CD4-positive, alpha-beta T cell treated with Interleukin-4 for 4 hours (primary cell): ENCODE measurements around the gene CDK11A.
A peak's percentile ranks its signal among the peaks of the same experiment; 100 is the strongest.

Experiments used
- DNase-seq: peaks from one replicate; pipeline ENCODE4 v3.0.0-alpha.2; 2020

The CDK11A gene

DNA sequence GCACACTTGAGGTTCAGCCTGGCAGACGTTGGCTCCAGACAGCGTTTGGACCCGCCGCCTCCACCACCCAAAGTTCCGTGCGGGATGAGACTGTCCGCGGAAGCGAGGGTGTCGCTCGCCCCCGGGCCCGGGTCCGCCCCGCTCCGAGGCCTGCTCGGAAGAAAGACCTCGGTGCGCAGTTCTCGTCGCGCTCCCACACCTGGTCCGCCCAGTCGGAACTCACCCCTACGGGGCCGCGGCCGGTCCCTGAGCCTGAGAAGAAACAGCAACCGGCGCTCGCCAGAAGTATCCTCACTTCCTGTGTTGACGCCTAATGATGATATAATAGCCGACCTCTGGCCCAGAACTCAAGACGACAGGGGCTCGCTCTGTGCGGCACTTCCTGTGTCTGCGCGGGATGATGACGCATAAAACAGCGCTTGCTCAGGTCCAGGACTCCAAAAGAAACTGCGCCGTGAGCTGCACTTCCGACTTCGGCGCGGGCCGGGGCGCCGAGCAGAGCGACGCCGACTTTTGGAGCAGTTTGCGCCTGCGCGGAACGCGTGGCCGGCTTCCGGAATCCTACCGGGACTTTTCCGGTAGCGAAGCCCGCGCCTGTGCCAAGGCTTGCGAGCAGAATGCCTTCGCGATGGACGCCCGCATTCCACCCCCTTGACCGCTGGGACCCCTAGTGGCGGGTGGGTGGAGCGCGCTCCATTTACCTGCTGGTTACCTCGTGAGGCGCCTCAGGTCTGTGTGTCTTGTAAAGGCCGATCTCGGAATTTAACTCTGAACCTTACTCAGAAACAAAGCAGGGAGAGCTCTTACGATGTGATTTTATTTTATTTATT, at the start of gene CDK11A:
TSS of gene CDK11A (minus strand) at position 323 of the 830 bp plus-strand sequence. CDS start 1,539 bp downstream, outside the sequence.
- DNase-seq = peak; percentile 99

DNA sequence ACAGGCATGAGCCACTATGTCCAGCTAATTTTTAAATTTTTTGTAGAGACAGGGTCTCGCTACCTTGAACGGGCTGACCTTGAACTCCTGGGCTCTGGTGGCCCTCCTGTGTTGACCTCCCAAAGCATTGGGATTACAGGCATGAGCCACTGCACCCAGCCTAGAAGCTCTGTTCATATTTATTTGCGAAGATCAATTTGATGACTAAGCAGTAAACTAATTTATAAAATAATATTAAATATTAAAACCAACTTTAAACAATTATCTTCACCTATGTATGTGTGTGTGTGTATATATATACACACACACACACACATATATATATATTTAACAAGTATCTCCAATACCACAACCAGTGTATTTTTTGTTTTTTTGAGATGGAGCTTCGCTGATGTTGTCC, 49.7 kb upstream of the CDK11A start:
- DNase-seq = no peak

DNA sequence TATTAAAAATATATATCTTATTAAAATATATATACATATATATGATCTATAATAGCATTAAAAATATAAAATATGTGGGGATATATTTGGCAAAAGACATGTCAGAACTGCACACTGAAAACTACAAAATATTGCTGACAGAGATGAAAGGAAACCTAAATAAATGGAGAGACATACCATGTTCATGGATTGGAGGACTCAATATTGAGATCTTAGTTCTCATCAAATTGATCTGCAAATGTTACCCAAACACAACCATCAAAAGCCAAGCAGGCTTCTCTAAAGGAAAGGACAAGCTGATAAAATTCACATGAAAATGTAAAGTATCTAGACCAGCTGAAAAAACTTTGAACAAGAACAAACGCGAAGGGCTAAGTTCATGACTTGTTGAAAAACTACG, 46.9 kb upstream of the CDK11A start:
- DNase-seq = no peak

DNA sequence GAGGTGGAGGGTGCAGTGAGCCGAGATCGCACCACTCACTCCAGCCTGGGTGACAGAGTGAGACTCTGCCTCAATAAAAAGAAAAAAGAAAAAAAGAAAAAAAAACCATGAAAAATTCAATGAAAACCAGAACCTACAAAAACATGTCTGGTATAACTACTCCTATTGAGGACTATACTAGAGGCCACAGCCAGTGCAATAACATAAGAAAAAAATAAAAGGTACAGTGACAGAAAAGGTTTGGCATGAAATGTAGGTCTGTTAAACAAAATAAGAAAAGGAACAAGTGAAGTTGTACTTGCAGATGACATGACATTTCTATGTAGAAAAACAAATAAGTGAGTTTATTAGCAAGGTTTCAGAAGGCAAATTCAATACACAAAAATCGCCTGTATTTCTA, 45.9 kb upstream of the CDK11A start:
- DNase-seq = no peak

DNA sequence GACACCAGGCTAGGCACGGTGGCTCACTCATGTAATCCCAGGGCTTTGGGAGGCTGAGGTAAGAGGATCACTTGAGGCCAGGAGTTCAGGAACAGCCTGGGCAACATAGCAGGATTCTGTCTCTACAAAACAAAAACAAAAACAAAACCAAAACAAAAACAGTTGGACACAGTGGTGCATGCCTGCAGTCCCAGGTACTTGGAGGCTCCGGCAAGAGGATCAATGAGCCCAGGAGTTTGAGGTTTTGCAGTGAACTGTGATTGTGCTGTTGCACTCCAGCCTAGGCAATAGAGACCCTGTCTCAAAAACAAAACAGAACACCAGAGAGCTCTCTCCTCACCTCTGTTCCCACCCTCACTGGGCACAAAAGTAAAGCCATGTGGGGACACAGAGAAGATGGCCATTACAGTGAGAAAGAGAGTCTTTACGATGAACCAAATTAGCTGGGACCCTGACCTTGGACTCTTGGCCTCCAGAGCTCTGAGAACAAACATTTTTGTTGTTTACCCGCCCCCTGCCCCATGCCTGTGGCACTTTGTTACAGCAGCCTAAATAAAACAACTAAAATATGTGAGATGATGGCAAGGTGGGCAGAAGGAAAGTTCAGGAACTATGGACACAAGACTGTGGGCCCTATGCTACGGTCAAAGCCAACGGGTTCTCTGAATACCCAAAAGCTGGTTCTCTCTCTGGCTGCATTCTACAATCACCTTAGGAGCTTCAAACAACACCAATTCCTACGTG, 44.3 kb upstream of the CDK11A start:
- DNase-seq = no peak

DNA sequence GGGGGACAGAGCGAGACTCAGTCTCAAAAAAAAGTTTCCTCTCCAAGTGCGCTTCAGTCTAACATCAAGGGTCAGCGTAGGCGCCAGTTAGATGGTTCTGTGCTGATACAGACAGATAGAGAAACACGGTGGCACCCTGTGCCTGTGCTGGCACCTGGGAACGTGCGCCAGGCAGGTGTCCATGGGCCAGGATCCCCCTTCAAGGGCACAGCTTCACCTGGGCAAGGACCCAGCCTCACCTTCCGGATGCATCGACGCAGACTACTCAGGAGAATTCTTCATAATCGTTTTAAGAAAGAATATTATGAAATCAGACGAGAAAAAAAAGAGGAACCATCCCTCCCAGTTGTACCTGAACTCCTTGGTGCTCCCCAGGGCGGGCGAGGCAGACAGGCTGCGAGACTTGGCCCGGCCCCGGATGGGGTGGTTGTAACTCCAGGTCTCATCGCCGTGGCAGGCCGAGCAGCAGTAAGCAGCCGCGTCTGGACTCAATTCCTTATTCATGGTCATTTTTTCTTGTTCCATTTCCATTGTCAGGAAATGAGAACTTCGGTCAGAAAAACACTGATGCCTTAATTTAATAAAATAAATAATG, 40.8 kb upstream of the CDK11A start:
- no peak for DNase-seq

DNA sequence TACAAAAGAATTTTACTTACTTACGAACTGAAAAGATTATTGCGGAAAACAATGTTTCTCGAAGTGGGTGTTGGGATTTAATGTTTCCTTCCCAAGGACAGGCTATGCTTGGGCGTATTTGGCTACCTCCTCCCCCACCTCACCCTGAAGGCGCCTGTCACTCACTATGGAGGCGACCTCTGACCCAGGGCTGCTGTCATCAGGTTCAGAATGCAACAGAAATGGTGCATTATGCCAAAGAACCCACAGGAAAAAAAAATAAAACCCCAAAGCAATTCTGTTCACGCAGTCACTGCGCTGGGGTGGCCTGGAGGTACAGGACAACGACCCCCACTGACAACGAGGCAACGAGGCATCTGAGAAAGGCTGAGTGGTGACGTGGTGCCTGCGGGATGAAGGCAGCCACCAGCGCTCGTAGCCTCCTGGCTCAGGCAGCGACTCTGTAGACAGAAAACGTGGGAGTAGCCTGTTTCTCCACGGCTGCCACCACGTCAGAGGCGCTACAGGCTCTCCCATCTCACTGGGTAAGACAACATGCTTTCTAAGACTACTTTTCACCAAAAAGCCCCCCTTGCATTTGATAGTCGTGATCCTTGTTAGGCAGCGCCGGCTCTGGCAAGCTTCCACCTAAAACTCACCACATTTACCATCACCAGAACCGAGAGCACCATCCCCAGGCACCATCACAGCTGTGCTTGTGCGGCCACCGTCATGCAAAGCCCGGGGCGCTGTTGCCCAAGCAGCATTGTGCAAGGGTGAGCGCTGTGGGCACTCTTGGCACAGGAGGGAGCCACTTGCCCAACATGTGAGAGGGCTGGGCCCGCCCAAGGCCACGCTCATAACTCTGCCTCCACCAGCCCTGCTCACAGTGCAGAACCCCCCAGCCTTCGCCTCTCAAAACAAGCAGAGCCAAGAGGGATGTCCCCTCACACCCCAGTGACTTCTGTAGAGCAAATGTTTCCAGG, 39.8 kb upstream of the CDK11A start:
- DNase-seq = no peak

DNA sequence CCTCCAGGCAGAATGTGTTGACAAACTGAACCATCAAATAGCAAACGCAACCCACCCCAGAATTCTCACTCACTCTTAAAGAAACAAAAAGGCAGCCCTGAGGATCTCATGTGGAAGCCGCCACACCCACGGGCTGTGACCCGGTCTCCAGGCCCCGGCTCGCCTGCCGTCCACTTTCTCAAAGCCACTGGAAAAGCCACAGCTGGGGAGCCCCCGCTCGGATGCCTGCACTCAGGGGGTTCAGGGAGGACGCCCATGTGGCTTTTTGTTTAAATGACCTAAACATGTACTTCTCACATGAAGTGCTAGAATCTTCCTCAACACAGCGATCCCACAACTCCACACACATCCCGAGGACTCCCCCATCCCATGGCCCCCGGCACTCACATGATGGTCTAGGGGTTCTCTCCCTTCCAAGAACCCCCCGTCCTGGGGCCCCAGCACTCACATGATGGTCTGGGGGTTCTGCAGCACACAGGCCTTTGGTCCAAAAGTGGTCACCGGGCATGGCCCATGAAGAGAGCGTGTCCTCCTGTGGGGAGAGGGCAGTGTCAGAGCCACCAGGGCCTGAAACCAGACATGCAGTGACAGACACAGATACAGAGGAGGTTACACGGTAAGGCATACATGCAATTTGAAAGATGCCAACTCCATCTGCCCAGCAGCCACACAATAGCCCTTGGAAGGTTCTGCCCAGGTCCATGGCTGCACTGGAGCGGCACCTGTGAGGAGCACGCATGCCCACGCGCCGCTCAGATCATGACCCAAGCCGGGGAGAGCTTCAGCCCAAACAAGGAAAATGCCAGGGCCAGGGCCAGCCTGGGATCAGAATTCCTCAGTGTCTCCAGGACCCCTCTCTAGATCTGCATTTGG, 37.6 kb upstream of the CDK11A start:
- no peak for DNase-seq

DNA sequence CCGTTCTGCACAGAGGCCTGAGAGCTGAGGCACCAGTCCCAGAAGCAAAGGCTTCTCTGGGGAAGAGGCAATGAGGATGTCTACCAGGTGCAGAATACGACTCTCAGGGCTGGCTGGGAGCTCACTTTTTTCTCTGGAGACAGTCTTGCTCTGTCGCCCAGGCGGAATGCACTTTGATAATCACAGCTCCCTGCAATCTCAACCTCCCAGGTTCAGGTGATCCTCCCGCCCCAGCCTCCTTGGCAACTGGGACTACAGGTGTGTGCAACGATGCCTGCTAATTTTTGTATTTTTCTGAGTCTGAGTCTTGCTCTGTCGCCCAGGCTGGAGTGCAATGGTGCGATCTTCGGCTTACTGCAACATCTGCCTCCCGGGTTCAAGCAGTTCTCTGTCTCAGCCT, 36.6 kb upstream of the CDK11A start:
- DNase-seq = no peak

DNA sequence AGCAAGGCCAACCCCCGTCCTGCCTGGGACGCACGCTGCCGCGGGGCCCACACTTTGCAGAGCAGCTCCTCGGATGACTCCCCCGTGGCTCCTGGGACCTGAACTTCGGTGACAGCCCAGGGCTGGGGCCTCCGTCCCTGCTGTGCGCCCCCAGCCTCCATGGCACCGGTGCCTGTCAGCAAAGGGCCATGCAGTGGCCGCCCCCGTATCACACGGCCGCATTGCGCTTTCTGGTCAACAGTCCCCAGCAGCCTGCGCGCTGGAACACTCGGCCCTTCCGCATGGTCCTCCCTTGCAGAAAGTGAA, 36.1 kb upstream of the CDK11A start:
- no peak for DNase-seq

DNA sequence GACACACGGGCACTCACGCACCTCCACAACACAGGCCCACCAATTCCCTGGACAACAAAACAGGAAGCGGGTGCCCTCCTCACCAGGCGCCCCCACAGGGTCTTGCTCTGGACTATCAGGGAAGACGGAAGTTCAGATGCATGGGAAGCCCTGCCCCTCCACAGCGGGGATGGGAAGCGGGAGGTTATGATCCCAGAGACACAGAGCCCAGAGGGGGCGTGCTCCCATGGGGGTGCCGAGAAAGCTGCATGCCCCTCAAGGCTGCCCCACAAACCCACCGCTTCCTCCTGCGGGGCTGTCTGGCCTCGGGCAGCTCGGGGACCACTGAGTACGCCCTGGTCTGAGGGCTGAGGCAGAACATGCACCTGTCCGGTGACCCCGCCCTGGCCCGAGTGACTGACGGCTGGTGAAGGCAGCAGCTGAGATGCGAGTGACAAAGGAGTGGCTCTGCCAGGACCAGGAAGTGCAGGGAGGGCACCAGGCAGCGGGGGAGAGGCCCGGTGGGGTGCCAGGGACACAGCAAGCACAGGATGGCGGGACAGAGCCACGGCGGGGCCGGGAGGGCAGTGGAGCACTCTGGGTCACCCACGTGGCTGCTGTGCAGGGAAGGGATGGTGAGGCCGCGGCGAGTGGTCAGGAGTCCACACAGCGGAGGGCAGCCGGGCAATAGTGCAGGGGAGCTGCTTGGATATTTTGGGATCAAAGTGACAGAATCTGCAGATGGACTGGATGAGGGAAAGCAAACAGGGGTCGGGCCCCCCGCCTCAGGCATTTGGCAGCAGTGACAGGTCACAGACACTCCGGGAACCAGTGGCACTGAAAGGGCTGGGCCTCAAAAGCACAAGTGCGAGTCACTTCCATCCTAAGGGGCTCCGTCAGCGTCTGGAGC, 35.5 kb upstream of the CDK11A start:
- DNase-seq = no peak

DNA sequence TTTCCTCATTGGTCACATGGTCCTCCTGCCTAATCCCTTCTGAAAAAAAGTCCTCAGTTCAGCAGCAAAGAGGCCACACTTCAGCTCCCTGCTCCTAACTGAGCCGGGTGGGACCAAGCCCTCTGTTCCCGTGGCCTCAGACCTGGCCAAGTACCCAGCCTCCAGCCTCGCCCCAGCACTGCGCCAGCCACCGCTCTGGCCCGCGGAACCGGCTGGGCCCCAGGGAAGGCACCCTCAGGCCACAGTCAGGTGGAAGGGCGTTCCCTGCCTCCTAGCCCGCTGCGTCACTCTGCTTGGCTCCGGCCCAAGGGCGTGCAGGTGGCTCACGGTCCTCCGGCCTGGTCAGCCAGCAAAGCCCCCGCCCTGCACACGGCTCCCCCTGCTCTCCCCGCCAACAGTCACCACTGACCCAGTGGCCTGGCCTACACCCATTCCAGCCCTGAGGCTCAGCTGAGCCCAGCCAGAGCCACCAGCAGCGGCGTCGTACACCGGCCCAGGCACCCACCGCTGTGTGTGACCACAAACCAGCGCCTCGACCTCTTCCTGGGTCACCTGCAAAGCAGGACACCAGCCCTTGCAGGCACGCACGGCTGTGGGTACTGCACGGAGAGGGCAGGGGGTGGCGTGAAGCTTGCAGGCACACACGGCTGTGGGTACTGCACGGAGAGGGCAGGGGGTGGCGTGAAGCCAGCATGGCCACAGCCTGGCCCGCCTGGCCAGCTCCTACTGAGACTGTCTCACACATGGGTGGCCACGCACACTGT, 34.7 kb upstream of the CDK11A start:
- DNase-seq = no peak

DNA sequence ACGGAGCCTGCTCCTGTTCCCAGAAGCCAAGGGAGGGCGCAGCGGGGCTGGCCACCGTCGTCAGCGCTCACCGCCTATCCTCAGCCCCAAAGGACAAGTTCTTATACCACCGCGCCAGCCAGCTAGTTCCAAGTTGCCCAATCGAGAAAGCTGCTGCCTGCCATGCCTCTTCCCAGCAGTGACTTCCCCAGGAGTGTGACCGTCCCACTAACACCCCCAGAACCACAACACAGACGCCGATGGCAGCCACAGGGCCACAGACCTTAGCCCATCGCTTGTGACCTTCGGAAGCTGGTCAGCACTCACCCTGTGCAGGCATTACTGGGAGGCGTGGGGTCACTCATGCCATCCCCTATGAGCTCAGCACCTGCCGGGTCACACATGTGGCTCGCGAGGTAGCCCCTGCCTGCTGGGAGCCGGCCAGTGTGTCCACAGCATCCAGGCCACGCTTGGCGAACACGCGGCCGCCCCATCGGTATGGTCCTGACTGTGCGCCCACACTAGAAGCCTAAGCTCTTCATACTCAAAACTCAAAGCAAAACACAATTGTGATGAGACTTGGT, 34.0 kb upstream of the CDK11A start:
- DNase-seq = no peak

DNA sequence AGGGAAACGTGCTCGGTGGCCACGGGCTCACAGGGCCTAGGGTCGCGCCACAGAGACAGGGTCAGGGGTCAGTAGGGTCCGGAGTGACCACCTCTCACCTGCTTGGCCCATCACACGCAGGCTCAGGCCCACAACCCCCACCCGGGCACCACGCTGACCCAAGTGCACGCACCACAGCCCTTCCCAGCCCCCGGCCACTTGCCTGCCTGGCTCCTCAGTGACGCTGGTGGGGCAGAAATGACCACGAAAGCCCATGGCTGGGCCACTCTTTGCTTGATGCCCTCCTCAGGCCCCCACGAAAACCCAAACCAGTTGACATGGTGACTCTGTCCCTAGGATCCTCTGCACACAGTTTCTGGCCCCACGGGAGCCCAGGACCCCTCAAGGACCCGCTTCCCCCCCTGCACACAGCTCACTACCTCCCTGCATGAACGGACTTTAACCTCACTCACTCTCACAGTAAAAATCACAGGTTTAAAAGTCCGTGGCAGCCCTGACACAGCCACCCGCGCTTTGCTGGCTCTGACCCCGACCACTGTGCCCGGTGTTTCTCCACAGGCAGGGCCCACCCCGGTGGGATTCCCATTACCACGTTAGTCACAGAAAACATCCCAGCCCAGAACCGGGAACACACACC, 33.4 kb upstream of the CDK11A start:
- DNase-seq = no peak

DNA sequence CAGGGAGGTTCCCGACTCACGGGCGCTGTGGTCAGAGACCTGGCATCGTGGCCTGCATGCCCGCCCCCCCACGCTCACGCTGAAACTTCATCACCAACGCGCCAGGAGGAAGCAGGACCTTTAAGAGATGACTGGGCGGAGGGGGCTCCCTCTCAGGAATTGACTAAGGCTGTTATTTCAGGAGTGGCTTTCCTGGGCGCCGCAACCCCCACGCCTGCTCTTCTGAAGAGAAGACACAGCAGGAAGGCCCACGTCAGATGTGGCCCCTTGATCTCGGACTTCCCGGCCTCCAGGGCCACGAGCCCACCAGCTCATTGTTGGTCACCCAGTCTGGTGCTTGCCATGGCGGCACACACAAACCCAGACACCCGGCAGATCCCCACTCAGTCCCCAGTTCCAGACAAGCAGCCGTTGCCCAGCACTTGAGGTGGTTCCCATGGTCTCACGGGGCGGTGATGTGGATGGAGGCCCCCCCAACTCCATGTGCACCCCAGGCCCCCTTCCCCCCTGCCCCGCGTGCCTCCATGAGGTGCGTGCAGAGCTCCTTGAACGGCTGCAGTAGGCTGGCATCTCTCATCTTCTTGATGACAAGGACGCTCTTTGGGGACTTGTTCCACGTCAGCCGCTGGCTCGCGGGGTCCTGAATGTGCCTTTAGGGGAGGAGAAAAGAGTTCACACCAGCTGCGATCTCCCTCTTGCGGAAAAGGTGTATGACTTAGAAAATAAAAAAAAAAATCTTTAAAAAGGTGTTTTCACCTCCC, 32.7 kb upstream of the CDK11A start:
- DNase-seq = no peak

DNA sequence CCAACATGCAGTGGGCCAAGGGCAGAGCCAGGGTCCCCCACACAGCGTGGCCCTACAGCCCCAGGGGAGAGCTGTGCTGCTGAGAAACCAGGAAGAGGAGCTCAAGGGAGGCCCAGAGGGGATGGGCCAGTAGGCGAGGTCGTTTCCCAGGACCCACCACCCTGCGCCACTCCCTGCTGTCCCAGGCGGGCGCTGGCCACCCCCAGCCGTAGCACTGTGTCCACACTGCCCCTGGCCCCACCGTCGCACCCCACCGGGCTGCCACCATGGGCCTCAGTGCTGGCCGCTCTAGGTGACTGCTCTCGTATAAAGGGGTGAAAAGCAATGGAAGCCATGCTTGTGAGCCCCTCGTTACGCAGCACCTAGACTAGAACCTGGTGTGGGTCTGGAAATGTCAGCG, 31.7 kb upstream of the CDK11A start:
- no peak for DNase-seq

DNA sequence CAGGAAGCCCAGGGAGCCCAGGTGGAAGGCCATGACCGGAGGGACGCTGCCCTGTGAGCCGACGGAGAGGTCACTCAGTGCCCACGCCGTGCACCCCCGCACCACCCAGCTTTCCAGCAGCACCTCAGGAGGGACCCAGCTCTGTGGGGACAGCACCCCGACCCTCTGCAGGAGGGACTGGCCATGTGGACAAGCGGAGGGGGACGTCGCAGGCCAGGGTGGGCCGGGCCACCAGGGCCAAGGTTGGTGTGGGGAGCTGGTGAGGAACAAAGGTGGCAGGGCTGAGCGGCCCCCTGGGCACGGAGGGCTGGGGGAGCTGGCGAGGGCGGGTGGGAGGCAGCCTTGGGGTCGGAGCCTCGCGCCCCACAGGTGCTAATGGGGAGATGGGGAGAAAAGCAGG, 31.3 kb upstream of the CDK11A start:
- no peak for DNase-seq

DNA sequence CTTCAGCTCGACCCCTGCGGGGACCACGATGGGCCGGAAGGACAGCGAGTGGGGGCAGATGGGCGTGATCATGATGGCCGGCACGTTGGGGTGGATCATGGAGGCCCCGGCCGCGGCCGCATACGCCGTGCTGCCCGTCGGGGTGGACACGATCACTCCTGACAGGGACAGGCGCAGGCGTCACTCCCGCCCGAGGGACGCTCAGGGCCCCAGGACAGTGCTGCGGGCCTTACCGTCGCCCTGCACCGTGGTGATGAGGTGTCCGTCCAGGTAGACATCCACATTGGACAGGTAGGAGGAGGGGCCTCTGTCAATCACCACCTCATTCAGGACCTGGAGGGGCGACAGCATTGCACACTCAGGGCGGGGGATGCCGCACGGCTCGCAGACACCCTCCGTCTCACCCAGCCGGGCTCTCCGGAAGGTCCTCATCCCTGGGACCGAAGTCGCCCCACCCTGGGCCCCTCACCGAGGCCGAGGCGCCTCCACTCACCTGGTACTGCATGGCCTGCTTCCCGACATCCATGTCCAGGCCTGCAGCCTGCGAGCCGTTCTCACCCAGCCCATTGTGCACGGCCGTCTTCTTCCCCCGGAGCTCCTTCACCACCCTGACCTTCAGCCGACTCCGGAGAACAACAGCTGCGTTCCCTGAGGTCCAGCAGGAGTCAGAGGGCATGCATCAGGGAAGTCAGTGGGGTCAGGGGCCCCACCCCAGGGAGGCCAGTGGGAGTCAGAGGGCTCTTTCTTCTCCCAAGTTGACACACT, 30.1 kb upstream of the CDK11A start:
- DNase-seq = no peak
